ENCODE data around the gene LMO7.

The LMO7 gene

GRCh38 chr13:75798353-75799255, 162.5 kb downstream of the LMO7 start:
- peak; percentile 44 for DNase-seq (ENCODE audit: low read depth, low spot score)

GRCh38 chr13:75800545-75800944, 164.4 kb downstream of the LMO7 start:
- DNase-seq (ENCODE audit: low read depth, low spot score) = no peak

DNA sequence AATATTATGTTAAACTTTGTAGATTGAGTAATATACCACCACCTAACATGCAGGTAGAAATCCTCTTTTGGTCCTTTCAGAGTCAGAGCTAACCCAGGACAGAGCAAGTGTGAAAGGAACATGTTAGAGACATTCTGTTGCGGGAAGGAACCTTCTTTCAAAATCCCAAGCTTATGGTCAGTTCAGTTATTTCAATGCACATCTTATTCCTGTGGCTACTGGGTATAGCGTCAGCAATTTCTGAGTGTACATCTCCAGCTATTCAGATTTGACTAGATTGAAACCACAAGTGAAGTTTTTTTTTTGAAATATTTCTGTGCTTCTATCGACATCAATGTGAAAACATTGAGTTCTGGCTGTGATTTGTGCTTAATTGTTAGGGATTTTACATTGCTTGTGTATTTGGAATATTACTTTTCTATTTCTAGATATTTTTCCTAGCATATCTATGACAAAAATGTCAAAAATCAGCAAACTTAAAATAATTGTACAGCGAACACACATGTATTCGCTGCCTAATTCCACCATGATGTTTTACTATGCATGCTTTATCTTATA, 165.3 kb downstream of the LMO7 start:
- no peak for DNase-seq (ENCODE audit: low read depth, low spot score)

DNA sequence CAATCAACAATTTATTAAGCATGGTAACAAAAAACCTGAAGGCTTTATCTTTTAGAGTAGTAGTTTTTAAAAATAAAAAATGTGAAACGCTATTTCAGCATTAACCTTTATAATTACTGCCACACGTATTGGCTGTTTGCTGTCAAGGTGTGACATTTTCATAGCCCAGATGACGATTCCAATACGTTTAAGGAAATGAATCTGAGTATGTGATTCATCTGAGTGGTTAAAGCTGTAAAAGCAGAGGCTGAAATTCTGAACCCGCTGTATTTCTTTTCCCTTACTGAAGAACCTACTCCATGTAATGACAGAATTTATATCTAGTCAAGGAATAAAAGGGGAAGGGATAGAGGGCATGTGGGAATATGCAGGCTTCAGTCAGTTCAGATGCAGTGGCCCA, 166.0 kb downstream of the LMO7 start:
- DNase-seq (ENCODE audit: low read depth, low spot score) = no peak

DNA sequence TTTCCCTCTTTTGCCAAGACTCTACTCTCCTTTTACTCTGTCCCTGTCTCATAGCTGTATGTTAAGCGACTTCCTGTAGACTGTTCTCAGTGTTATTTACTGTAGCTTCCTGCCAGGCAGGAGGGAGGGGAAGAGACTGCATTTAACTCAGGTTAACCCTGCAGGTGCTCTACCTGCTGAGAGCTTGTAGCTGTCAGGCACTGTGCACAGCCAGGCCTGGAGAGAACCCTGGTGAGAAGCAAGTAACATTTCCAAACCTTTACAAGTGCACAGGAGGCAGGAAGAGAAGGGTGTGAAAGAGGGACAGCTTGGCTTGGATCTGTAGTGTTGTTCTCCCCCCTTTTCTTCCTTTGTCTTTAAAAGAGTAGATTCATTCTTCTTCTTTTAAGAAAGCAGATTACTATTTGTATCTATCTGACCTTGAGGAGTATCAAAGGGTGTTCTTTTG, 167.1 kb downstream of the LMO7 start:
- no peak for DNase-seq (ENCODE audit: low read depth, low spot score)

- no peak for DNase-seq (ENCODE audit: low read depth, low spot score)
These were observed 167.9 kb downstream of the LMO7 start for GRCh38 chr13:75804054-75804453.

DNA sequence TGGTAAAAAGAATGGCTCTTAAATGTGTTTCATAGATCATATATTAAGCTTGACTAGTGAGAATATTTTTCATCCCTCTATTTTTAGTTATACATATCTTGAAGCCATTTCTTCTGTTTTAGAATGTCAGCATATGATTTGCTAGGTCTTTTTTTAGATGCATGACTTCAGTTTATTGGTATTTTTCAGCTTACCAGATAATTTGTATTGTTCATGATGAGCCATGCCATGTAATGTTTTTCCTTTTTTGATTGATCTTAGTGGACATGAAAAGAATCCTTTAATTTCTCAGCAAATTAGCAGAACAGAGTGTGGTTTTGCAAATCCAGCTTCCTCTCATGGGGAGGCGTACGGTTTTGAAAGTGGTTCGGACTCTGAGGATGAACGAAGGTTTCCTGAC, 168.5 kb downstream of the LMO7 start:
- DNase-seq (ENCODE audit: low read depth, low spot score) = no peak

- DNase-seq (ENCODE audit: low read depth, low spot score) = no peak
These were observed 170.0 kb downstream of the LMO7 start for GRCh38 chr13:75806117-75806516.

DNA sequence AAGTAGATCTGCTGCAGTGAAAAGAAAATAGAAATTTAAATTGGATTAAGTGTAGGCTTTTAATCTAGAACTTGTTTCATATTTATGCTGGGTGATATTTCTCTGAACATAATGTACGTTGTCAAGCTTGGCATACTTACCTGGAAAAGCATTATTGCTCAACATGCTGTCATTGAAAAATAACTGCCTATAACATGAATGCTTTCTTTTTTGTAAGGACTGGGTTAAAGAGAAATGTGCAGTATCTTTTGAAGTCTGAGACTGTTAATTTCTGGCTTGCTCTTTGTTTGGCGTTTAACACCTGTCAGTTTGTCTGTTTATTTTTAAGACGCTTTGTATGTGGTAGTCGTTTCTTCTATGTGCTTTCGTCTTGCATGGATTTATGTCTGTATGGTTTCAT, 175.2 kb downstream of the LMO7 start:
- no peak for DNase-seq (ENCODE audit: low read depth, low spot score)

GRCh38 chr13:75811841-75812240, 175.7 kb downstream of the LMO7 start:
- DNase-seq (ENCODE audit: low read depth, low spot score) = no peak

- DNase-seq (ENCODE audit: low read depth, low spot score) = no peak
These were observed 176.6 kb downstream of the LMO7 start for GRCh38 chr13:75812751-75813181.

DNA sequence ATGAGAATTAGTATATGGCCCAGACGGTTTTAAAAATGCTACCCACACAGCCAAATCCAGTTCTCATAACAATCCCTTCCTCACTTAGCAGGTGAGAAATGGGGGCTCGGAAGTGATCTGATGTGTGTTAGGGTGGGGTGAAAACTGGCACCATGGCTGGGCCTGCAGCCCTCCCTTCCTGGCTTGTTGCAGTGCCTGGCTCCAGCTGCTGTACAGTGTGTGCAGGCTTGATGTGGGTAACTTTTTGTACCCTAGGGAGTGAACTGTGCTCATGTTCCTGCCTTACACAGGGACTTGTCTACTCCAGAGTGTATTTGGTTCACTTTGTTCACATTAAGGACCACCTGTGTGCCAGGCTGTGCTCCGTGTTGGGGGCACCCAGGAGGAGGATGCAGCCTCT, 177.2 kb downstream of the LMO7 start:
- DNase-seq (ENCODE audit: low read depth, low spot score) = no peak

- no peak for DNase-seq (ENCODE audit: low read depth, low spot score)
These were observed 182.2 kb downstream of the LMO7 start for GRCh38 chr13:75818179-75818967.

GRCh38 chr13:75818968-75819225, 182.8 kb downstream of the LMO7 start:
- no peak for DNase-seq (ENCODE audit: low read depth, low spot score)

DNA sequence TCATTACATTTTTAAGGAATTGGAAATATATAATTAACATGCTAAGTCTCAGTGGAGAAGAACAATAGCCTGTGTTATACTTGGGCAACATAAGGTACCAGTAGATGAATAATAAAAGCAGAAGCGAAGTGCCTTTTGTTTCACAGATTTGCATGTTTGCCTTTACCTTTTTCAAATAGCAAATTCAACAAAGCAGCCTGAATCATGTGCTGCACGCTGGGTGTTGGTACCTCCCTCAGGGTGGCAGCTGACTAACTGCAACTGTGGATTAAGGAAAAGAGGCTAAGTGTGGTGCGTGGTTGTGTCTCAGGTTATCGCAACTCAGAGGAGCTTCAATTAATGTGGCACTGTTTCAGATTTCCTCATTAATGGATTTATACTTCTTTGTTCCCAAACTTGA, 189.0 kb downstream of the LMO7 start:
- DNase-seq (ENCODE audit: low read depth, low spot score) = no peak

GRCh38 chr13:75825594-75825993, 189.5 kb downstream of the LMO7 start:
- no peak for DNase-seq (ENCODE audit: low read depth, low spot score)

DNA sequence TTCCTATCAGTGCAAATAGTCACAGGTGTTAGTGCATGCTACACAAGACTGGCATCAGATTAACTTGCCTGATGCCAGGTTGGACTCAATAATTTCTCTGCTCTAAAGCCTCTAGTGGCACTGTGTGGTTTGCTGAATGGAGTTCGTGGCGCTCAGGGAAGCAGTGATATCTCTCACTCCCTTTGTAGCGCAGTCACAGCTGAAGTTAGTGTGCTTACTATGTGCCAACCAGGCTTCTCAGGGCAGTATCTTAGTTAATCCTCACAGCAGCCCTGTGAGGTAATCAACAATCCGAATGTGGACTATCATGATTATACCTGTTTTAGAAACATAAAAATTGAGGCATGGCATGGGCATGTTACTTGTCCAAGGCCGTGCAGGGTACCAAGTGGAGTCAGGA, 190.3 kb downstream of the LMO7 start:
- no peak for DNase-seq (ENCODE audit: low read depth, low spot score)

DNA sequence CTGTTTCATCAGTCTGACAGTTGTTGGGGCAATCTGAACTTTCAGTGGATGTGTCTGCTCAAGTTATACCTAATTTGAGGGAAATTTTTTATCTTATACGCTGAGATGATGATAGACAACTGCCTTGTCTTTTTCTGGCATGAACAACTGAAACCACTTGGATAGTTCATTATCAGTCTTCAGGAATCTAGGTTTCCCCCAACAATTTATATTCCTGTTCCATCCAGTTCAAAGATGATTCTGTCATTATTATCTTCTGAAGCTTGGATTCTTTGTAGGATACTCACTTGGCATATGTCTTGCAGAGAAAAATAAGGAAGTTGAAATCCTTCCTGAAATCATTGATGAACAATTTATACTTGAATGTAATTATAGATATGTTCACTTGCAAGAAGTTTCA, 193.7 kb downstream of the LMO7 start:
- DNase-seq (ENCODE audit: low read depth, low spot score) = no peak

DNA sequence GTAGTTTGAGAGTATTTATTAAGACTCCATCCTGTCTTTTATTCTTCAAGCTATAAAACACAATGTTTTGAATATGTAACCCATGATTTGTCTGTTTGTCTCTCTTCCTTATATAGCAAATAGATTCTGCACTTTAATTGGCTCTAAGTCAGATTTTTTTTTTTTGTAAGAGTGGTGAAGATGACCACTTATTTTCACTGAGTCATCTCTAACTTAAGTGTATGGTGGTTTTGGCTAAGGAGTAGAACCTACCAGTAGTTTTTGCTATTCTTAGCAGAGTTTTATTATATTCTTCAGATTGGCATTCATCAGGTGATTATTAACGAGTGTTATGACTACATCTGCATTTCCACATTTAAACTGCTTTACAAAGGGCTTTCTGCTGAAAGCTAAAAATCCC, 194.7 kb downstream of the LMO7 start:
- DNase-seq (ENCODE audit: low read depth, low spot score) = peak; percentile 18

DNA sequence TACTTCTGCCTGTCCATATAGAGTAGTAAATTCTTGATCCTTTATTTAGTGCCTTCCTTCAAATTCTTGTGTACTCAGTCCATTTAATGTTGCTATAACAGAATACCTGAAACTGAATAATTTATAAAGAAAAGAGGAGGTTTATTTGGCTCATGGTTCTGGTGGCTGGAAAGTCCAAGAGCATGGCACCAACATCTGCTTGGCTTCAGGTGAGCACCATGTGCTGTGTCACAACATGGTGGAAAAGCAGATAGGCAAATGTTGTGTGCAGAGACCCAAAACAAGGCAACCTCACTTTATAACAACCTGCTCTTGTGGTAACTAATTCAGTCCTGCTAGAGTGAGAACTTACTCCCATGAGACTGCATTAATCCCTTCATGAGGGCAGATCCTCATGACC, 195.3 kb downstream of the LMO7 start:
- no peak for DNase-seq (ENCODE audit: low read depth, low spot score)

DNA sequence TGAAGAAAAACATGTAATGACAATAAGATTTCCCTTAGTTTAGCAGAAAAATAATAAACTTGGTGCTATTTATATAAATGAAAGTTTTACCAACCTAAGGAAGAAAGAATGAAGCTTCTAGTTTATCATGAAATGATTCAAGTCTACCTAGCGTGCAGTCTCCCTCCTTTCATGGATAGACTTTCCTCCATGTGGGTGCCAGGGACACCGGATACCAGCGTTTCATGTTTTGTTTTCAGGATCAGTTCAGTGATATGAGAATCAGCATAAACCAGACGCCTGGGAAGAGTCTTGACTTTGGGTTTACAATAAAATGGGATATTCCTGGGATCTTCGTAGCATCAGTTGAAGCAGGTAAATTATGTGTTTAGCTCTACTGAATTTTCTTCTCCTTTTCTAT, 196.7 kb downstream of the LMO7 start:
- no peak for DNase-seq (ENCODE audit: low read depth, low spot score)

DNA sequence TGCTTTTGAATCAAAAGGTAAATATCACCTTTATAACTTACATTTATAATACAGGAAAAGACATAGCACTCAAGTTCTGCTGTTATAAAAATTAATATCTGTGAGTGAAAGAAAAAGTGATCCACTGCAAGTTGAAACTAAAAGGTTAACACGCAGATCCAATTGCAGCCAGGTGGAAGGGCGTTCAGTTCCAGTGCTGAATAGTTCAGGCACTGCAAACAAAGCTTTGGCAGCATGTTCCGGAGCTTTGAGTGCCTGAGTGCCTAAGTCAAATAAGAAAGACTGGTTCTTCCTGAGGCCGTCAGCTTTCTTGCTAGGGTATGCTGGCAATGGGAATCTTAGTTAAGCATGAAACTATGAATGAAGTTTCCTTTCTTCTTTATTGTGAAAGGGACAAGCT, 200.3 kb downstream of the LMO7 start:
- no peak for DNase-seq (ENCODE audit: low read depth, low spot score)
